Duodenal mucosa (tissue), 2 donors: Measurements from ENCODE around the gene CSTPP1.
"Not testable (repeated sequence)": the region's sequence is repeated elsewhere in the genome, so short reads cannot be mapped to it uniquely, and the experiment has no call there.

ENCODE experiments used
- H3K27ac ChIP-seq: one replicate; pipeline ENCODE4 v1.7.0; 2013; ENCODE audit warnings: low read depth, low read length
- H3K27me3 ChIP-seq, 2 donors: one replicate each; pipeline ENCODE4 v1.7.0; 2013; ENCODE audit warnings: low read length in 2 of 2, control low read depth in 1 of 2; ENCODE audit not compliant: insufficient read depth in 2 of 2, control insufficient read depth in 1 of 2
- H3K36me3 ChIP-seq, 2 donors: one replicate each; pipeline ENCODE4 v1.7.0; 2013; ENCODE audit warnings: low read length in 2 of 2, control low read depth in 1 of 2; ENCODE audit not compliant: insufficient read depth in 2 of 2, control insufficient read depth in 1 of 2
- H3K4me1 ChIP-seq, 2 donors: one replicate each; pipeline ENCODE4 v1.7.0; 2013; ENCODE audit warnings: low read length in 2 of 2, control low read depth in 1 of 2; ENCODE audit not compliant: insufficient read depth in 2 of 2, control insufficient read depth in 1 of 2
- H3K4me3 ChIP-seq, 2 donors: one replicate each; pipeline ENCODE4 v1.7.0; 2013; ENCODE audit warnings: low read length in 2 of 2, low read depth in 1 of 2
- H3K9ac ChIP-seq, 2 donors: one replicate each; pipeline ENCODE4 v1.7.0; 2013; ENCODE audit warnings: low read length in 2 of 2, low read depth in 1 of 2
- H3K9me3 ChIP-seq, 2 donors: one replicate each; pipeline ENCODE4 v1.7.0; 2013; ENCODE audit warnings: low read length in 2 of 2, control low read depth in 1 of 2; ENCODE audit not compliant: control insufficient read depth in 1 of 2

CSTPP1 gene

DNA sequence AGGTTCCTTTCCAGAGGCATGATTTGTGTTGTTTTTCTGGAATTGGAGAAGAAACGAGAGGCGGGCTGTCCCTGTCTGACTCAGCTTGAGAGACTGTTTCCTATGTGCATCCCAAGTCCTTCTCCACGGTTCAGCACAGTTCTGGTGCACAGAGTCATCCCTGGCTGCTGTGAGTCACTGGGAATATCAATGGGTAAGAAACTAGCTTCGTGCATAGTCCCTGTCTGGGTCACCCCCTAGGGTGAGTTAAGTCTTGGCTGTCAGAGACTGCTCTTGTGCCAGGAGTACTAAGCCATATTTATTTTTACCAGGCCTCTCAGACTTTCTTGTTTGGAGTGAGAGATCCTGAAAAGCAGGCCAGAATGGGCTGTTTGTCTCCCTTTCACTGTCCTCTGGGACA is 15.8 kb upstream of the CSTPP1 start:
- Histone ChIP-seq H3K27ac (no peak overlapping the region), H3K36me3 (no peaks in the 10 kb centered on the region), H3K4me1 (peaks cover 18 to 20% of the 10 kb centered on the region in 2 donors), H3K9ac (no peak overlapping the region), H3K4me3 (no peak overlapping the region), H3K27me3 (no peaks in the 10 kb centered on the region), H3K9me3 (no peaks in the 10 kb centered on the region)

DNA sequence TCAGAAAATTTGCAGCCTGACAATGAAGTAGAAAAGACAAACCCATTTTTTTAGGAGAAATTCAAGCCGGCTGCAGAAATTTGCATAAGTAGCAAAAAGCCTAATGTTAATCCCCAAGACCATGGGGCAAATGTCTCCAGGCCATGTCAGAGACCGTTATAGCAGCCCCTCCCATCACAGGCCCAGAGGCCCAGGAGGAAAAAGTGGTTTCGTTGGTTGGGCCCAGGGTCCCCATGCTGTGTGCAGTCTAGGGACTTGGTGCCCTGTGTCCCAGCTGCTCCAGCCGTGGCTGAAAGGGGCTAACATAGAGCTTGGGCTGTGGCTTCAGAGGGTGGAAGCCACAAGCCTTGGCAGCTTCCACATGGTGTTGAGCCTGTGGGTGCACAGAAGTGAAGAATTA is 8.6 kb upstream of the CSTPP1 start:
- not testable (repeated sequence) for H3K36me3 ChIP-seq, H3K4me3 ChIP-seq, H3K9ac ChIP-seq, H3K9me3 ChIP-seq, H3K27me3 ChIP-seq, H3K27ac ChIP-seq
- peaks cover 10 to 17% of the 10 kb centered on the region in 2 donors for H3K4me1 ChIP-seq

DNA sequence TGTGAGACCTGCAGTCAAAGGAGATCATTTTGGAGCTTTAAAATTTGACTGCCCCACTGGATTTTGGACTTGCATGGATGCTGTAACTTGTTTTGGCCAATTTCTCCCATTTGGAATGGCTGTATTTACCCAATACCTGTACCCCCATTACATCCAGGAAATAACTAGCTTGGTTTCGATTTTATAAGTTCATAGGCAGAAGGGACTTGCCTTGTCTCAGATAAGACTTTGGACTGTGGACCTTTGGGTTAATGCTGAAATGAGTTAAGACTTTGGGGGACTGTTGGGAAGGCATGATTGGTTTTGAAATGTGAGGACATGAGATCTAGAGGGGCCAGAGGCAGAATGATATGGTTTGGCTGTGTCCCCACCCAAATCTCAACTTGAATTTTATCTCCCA is 7.9 kb upstream of the CSTPP1 start:
- H3K27me3 ChIP-seq, H3K9me3 ChIP-seq, H3K4me3 ChIP-seq, H3K36me3 ChIP-seq, H3K9ac ChIP-seq, H3K27ac ChIP-seq: not testable (repeated sequence)
- H3K4me1 ChIP-seq, result peaks cover 10 to 17% of the 10 kb centered on the region in 2 donors

DNA sequence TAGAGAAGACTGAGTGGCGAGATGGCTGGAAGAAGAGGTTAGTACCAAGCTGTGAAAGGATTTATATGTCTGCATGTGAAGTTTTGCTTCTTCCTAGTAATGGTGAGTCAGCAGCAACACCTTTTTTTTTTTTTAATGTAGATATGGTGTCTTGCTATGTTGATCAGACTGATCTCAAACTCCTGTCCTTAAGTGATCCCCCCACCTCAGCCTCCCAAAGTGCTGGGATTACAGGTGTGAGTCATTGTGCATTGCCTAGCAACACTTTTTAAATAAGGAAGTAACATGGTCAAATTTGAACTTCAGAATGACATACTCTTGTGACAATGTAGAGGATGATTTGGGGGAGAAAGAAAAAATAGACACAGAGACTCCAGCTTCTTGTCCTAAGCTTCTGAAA is 6.5 kb upstream of the CSTPP1 start:
- H3K27me3 ChIP-seq, result no peaks in the 10 kb centered on the region
- H3K27ac ChIP-seq, result no peak overlapping the region
- no peak overlapping the region for H3K9ac ChIP-seq
- H3K4me1 ChIP-seq, result peaks cover 10 to 17% of the 10 kb centered on the region in 2 donors
- H3K4me3 ChIP-seq, result no peak overlapping the region
- H3K9me3 ChIP-seq, result no peaks in the 10 kb centered on the region
- no peaks in the 10 kb centered on the region for H3K36me3 ChIP-seq

DNA sequence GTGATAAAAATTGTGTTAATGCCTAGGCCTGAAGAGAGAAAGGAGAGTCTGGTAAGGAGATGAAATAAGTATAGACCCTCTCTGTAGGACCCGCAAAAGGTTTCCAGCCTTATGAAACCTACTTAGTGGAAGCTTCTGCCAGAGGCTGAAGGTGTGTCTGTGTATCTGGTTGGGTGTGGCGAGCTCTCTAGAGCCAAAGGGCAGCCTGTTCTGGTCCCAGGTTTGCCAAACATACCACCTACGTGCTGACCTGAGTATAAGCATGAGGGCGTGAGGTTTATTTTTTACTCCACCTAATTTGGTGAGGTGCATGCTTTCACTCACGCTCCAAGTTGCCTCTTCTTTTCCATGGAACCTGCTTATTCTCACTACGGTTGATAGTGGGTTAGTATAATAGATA is 5.6 kb downstream of the CSTPP1 start:
- Histone ChIP-seq H3K36me3 (no peaks in the 10 kb centered on the region), H3K9me3 (no peaks in the 10 kb centered on the region), H3K4me1 (peaks cover 3 to 24% of the 10 kb centered on the region in 2 donors), H3K27me3 (no peaks in the 10 kb centered on the region), H3K27ac (no peak overlapping the region), H3K4me3 (no peak overlapping the region), H3K9ac (no peak overlapping the region)

DNA sequence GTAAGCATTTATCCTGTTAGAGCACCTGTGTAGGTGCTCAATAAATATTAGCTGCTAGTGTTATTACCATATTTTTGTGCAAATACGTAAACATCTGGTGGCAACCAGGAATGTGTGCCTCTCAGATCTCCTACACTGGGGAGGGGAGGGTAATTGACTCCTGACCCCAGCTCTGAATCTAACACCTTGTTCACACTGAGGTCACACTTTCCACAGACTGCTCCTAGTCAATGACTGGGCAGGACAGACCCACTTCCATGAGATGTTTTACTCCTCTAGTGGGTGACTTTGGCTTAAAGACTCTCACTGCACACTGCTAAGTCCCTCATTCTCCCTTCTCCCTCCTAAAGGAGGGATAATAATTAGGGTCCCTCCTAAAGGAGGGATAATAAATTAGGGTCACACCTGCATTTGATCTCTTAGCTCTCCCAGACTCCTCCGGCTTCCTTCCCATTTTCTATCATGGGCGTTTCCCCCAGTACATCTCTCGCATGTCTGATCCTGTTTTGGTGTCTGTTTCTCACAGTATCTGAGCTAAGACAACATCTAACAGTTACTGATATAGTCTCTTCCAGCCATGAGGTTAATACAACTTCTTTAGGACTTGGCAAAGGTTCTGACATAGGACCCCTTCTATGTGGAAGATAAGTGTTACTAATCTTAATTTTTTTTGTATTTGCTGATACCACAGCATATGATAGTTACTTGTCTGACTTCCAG is 8.0 kb downstream of the CSTPP1 start:
- Histone ChIP-seq H3K36me3 (no peaks in the 10 kb centered on the region), H3K4me3 (no peak overlapping the region), H3K27me3 (no peaks in the 10 kb centered on the region), H3K9me3 (no peaks in the 10 kb centered on the region), H3K9ac (no peak overlapping the region), H3K27ac (no peak overlapping the region), H3K4me1 (peaks cover 21 to 42% of the 10 kb centered on the region in 2 donors)

DNA sequence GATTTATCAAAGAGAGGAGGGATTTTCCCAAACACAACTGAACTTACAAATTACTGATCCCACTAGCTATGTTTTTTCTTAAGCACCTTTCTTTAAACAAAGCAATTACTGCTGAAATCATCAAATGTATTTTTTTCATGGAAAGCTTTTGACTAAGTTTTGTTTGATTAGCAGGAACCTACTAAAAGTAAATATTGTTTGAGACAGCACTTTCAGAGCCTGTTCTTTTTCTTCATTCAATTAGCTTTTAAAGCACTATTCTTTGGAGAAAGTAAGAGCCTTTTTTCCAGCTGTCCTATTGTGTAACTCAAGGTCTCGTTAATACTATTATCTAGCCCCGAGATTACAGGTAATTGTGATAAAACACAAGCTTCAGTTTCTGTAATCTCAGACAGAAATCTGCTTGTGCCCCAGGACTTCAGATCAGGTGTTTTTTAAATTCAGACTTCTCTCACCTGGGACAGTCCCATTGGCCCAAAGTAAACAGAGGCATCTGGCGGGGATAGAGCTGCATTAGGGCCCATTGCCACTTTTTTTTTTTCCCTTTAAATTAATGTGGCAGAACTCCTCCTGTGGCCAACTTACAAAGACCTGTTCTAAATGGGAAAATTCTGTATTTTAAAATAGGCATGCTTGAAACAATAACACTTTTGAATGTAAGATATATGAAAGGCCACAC is 11.0 kb downstream of the CSTPP1 start:
- Histone ChIP-seq H3K36me3 (peaks cover 0 to 3% of the 10 kb centered on the region in 2 donors), H3K27me3 (no peaks in the 10 kb centered on the region), H3K4me3 (no peak overlapping the region), H3K4me1 (peaks cover 25 to 33% of the 10 kb centered on the region in 2 donors), H3K9ac (no peak overlapping the region), H3K9me3 (no peaks in the 10 kb centered on the region), H3K27ac (no peak overlapping the region)

DNA sequence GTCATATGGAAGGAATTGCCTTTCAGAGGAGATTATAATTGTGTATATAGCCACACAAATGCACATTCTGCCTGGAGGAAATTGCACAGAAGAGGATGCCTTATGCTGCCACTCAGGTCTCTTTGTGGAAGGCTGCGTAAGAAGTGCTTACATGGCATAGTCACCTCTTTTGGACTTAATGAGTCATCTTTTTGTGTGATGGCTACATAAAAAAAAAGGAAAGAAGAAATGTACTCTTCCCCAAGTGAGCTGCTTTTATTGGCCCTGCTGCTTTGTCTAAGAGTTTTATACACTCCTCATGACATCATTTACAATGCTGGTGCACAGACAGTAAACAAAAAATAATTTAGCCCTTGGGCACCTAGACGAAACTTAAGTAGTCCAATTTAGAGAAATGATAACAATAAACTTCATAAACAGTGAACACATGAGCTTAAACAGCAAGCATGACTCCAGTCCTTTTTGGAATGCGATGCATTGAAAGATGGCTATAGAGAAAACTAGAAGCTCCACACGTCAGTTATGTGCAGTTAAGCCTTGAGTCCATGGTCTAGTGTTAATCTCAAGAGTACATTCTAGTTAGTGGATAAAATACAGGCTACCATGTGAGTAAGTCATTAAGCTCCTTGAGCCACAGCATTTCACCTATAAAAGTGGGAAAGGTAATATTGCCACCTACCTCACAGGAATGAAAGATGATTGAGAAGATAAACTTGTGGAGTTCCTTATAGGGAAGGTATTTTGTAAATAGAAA is 12.0 kb downstream of the CSTPP1 start:
- Histone ChIP-seq H3K4me1 (peaks cover 25 to 26% of the 10 kb centered on the region in 2 donors), H3K27me3 (no peaks in the 10 kb centered on the region), H3K27ac (no peak overlapping the region), H3K9ac (no peak overlapping the region), H3K4me3 (no peak overlapping the region), H3K9me3 (no peaks in the 10 kb centered on the region), H3K36me3 (peaks cover 0 to 3% of the 10 kb centered on the region in 2 donors)

DNA sequence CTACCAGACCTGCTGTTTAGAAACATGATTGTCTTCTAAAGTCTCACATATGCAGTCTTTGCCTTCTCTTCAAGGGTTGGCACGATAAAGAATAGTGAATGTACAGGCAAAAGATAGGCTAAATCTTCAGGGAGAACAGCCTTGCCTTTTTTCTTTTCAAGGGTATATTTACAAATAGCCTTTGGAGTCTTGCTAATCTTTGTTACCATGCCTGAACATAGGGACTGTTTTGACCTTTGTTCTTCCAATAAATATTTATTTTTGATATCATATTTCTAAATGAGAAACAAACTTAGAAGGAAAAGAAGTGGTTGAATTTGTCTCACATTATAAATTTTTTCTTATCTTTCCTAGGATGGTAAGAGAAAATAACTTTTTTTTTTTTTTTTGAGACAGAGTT is 12.7 kb downstream of the CSTPP1 start:
- H3K9me3 ChIP-seq, result no peaks in the 10 kb centered on the region
- H3K4me1 ChIP-seq, result peaks cover 25 to 26% of the 10 kb centered on the region in 2 donors
- no peak overlapping the region for H3K4me3 ChIP-seq
- no peak overlapping the region for H3K9ac ChIP-seq
- H3K27me3 ChIP-seq, result no peaks in the 10 kb centered on the region
- H3K36me3 ChIP-seq, result peaks cover 0 to 3% of the 10 kb centered on the region in 2 donors
- H3K27ac ChIP-seq, result no peak overlapping the region

DNA sequence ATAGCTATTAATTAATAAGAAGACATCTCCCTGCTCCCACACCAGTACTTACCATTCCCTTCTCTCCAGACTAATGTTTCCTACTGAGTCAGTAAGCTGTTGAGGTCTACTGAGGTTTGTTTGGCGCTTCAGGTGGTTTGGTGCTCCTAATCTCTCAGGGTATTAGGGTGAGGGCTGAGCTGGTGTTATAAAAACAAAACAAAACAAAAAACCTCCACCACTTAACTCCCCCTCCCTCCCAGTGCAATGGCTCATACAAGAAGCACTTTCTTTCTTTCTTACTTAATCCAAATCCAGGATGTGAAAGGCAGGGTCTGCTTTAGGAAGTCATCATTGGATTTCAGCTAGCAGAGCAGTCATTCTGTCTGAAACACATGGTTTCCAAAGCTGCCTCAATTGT is 15.3 kb downstream of the CSTPP1 start:
- Histone ChIP-seq H3K9ac (no peak overlapping the region), H3K36me3 (peaks cover 0 to 3% of the 10 kb centered on the region in 2 donors), H3K27me3 (no peaks in the 10 kb centered on the region), H3K9me3 (no peaks in the 10 kb centered on the region), H3K4me1 (peaks cover 22 to 25% of the 10 kb centered on the region in 2 donors), H3K27ac (no peak overlapping the region), H3K4me3 (no peak overlapping the region)
